Endothelial cell (in vitro differentiated cells): ENCODE results near the gene DCTN3. TPM values are rescaled to one million over a fixed set of nuclear protein-coding genes. Genes with fewer than 3 reads are reported as not detected.

ENCODE experiments used
- DNase-seq: peaks from one replicate; pipeline ENCODE4 v3.0.0; 2021; ENCODE audit warnings: low spot score
- H3K27ac Mint-ChIP-seq: one replicate; pipeline ENCODE4 v1.8.0; 2021; ENCODE audit warnings: mixed read lengths, inconsistent platforms; ENCODE audit not compliant: unreplicated experiment
- H3K27me3 Mint-ChIP-seq: one replicate; pipeline ENCODE4 v1.8.0; 2021; ENCODE audit warnings: mild to moderate bottlenecking, moderate library complexity, mixed read lengths, inconsistent platforms; ENCODE audit not compliant: unreplicated experiment
- H3K36me3 Mint-ChIP-seq: one replicate; pipeline ENCODE4 v1.8.0; 2021; ENCODE audit warnings: mild to moderate bottlenecking, low read depth, mixed read lengths, inconsistent platforms; ENCODE audit not compliant: unreplicated experiment
- H3K4me1 Mint-ChIP-seq: one replicate; pipeline ENCODE4 v1.8.0; 2021; ENCODE audit warnings: mild to moderate bottlenecking, mixed read lengths, inconsistent platforms; ENCODE audit not compliant: unreplicated experiment
- H3K4me3 Mint-ChIP-seq: one replicate; pipeline ENCODE4 v1.8.0; 2021; ENCODE audit warnings: mild to moderate bottlenecking, mixed read lengths, inconsistent platforms; ENCODE audit not compliant: unreplicated experiment
- H3K9me3 Mint-ChIP-seq: one replicate; pipeline ENCODE4 v1.8.0; 2021; ENCODE audit warnings: mixed read lengths, inconsistent platforms; ENCODE audit not compliant: unreplicated experiment
- CTCF ChIP-seq: fragments of 200-600 bp; sonication (generic); IDR thresholded peaks from one replicate; pipeline ENCODE4 v1.5.0; 2021; ENCODE audit warnings: antibody characterized with exemption; ENCODE audit not compliant: unreplicated experiment
- total RNA-seq: library from RNA; stranded (reverse); fragmentation: NEBNext Ultra II Directional; extraction: Animal tissue kit (Norgen Biotek cat#: 25700); gene quantifications from one replicate; pipeline ENCODE4 v1.2.1, GENCODE V29; 2021; ENCODE audit not compliant: unreplicated experiment

The DCTN3 gene
- total RNA-seq, 1 donor from 2014 or later: 81.5 TPM

- no peak overlapping the region for H3K27ac Mint-ChIP-seq
- H3K4me1 Mint-ChIP-seq: peaks cover 23% of the 10 kb centered on the region
- peaks cover 14% of the 10 kb centered on the region for H3K36me3 Mint-ChIP-seq
- H3K9me3 Mint-ChIP-seq: no peaks in the 10 kb centered on the region
- peaks cover 15% of the 10 kb centered on the region for H3K27me3 Mint-ChIP-seq
- no peak for TF ChIP-seq CTCF
- no peak for DNase-seq
- no peak overlapping the region for H3K4me3 Mint-ChIP-seq
Observed at GRCh38 chr9:34663303-34663605, 43.0 kb upstream of the DCTN3 start.

GRCh38 chr9:34662526-34663302, 42.4 kb upstream of the DCTN3 start, which contains the start of gene CCL27:
CCL27 (minus strand) TSS chr9:34662657; CDS start chr9:34662633, 24 bp downstream.
- Mint-ChIP-seq H3K27ac (no peak within 1 kb of the TSS), H3K36me3 (peaks cover 14% of the 10 kb centered on the region), H3K27me3 (peaks cover 15% of the 10 kb centered on the region), H3K4me1 (peaks cover 23% of the 10 kb centered on the region), H3K9me3 (no peaks in the 10 kb centered on the region), H3K4me3 (peak within 1 kb of the TSS; percentile 65)
- TF ChIP-seq CTCF: no peak
- no peak for DNase-seq

GRCh38 chr9:34659592-34660253, 39.4 kb upstream of the DCTN3 start:
- Mint-ChIP-seq H3K36me3 (peaks cover 14% of the 10 kb centered on the region), H3K4me3 (no peak overlapping the region), H3K9me3 (no peaks in the 10 kb centered on the region), H3K27me3 (peaks cover 20% of the 10 kb centered on the region), H3K27ac (no peak overlapping the region), H3K4me1 (peaks cover 20% of the 10 kb centered on the region)
- no peak for DNase-seq
- no peak for TF ChIP-seq CTCF

GRCh38 chr9:34658461-34658860, 38.2 kb upstream of the DCTN3 start:
- Mint-ChIP-seq H3K4me1 (peaks cover 13% of the 10 kb centered on the region), H3K4me3 (no peak overlapping the region), H3K9me3 (no peaks in the 10 kb centered on the region), H3K27ac (no peak overlapping the region), H3K27me3 (peaks cover 17% of the 10 kb centered on the region), H3K36me3 (peaks cover 14% of the 10 kb centered on the region)
- no peak for DNase-seq
- no peak for TF ChIP-seq CTCF

- H3K27ac Mint-ChIP-seq: no peak overlapping the region
- no peak for TF ChIP-seq CTCF
- DNase-seq: no peak
- peaks cover 19% of the 10 kb centered on the region for H3K4me1 Mint-ChIP-seq
- H3K4me3 Mint-ChIP-seq: no peak overlapping the region
- peaks cover 15% of the 10 kb centered on the region for H3K27me3 Mint-ChIP-seq
- H3K36me3 Mint-ChIP-seq: peaks cover 12% of the 10 kb centered on the region
- H3K9me3 Mint-ChIP-seq: no peaks in the 10 kb centered on the region
Observed at GRCh38 chr9:34656992-34657391, 36.7 kb upstream of the DCTN3 start.
